Endodermal cell (in vitro differentiated cells): Measurements from ENCODE around the gene SIX2. TPM values are rescaled to one million over a fixed set of nuclear protein-coding genes. Genes with fewer than 3 reads are reported as not detected.

Experiments used
- DNase-seq: peaks from one replicate; pipeline ENCODE4 v3.0.0-alpha.2; 2017
- H3K27ac ChIP-seq: 2 replicates; pipeline ENCODE4 v1.5.1; 2013; ENCODE audit warnings: mild to moderate bottlenecking, low read depth, low read length, moderate library complexity
- H3K27me3 ChIP-seq: 2 replicates; pipeline ENCODE4 v1.6.1; 2013; ENCODE audit warnings: mild to moderate bottlenecking, low read length, moderate library complexity; ENCODE audit not compliant: insufficient read depth, control insufficient read depth, poor library complexity, severe bottlenecking
- H3K36me3 ChIP-seq: 2 replicates; pipeline ENCODE4 v1.7.0; 2013; ENCODE audit warnings: mild to moderate bottlenecking, low read length, moderate library complexity; ENCODE audit not compliant: control insufficient read depth, insufficient read depth
- H3K4me1 ChIP-seq: one replicate; pipeline ENCODE4 v1.7.0; 2013; ENCODE audit warnings: low read length; ENCODE audit not compliant: control insufficient read depth, insufficient read depth
- H3K4me3 ChIP-seq: 2 replicates; pipeline ENCODE4 v1.5.1; 2013; ENCODE audit warnings: mild to moderate bottlenecking, low read length, moderate library complexity
- H3K9ac ChIP-seq: 2 replicates; pipeline ENCODE4 v1.6.1; 2013; ENCODE audit warnings: mild to moderate bottlenecking, low read length, moderate library complexity; ENCODE audit not compliant: poor library complexity, severe bottlenecking; ENCODE audit errors: extremely low read depth
- H3K9me3 ChIP-seq: 2 replicates; pipeline ENCODE4 v1.6.1; 2013; ENCODE audit warnings: mild to moderate bottlenecking, low read length, moderate library complexity; ENCODE audit not compliant: control insufficient read depth
- H3K27ac Mint-ChIP-seq: 2 replicates; pipeline ENCODE4 v1.8.0; 2020; ENCODE audit warnings: mixed read lengths
- H3K27me3 Mint-ChIP-seq: 2 replicates; pipeline ENCODE4 v1.8.0; 2021; ENCODE audit warnings: mild to moderate bottlenecking, mixed read lengths; ENCODE audit not compliant: insufficient read depth
- H3K36me3 Mint-ChIP-seq: 2 replicates; pipeline ENCODE4 v1.8.0; 2020; ENCODE audit warnings: low read depth, mixed read lengths
- H3K4me1 Mint-ChIP-seq: 2 replicates; pipeline ENCODE4 v1.8.0; 2020; ENCODE audit warnings: mixed read lengths
- H3K4me3 Mint-ChIP-seq: 2 replicates; pipeline ENCODE4 v1.8.0; 2020; ENCODE audit warnings: mild to moderate bottlenecking, moderate library complexity, mixed read lengths
- H3K9me3 Mint-ChIP-seq: 2 replicates; pipeline ENCODE4 v1.8.0; 2020; ENCODE audit warnings: mild to moderate bottlenecking, mixed read lengths
- WGBS, 2 experiments: methylation state at CpG; one replicate each; pipeline versions ENCODE4 v1.1.5 to v1.1.7; 2013; ENCODE audit warnings: missing lambda C conversion rate in 2 of 2, mixed read lengths in 1 of 2; ENCODE audit not compliant: insufficient coverage in 1 of 2, insufficient read length in 1 of 2; 5-methylcytosine and 5-hydroxymethylcytosine counted together
- total RNA-seq, 2 donors: library from RNA; stranded (reverse); fragmentation: NEBNext Ultra II Directional in 1 of 2; extraction: Animal tissue kit (Norgen Biotek cat#: 25700) in 1 of 2; gene quantifications; 2 replicates in 1 of 2; 3 replicates in 1 of 2; pipeline ENCODE4 v1.2.1, GENCODE V29; 2021
- TF ChIP-seq, protein P1 (sequence below): fragments of 200-600 bp; sonication (generic); conservative IDR thresholded peaks from 2 replicates; pipeline ENCODE4 v1.5.0; 2021; ENCODE audit warnings: antibody characterized with exemption, mild to moderate bottlenecking

The SIX2 gene
- total RNA-seq, 2 donors from 2014 or later, result not detected

DNA sequence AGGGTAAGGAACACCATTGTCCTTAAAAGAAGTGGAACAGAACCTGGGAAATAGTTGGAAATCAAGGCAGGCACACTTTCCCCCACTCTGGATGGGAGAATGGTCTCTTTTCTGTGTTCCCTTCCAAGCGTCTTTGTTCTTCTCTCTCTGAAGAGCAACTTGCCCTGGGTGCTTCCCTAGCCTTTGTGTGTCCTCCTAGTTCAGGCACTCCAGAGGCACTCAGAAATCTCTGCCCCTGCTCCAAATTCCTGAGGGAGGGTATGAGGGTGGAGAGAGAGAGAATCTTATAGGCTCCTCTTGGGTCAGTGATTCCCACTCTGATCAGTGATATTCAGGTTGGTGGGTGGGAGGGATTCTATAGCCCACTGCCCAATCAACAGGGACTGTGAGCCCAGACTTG lies 8.8 kb upstream of the SIX2 start:
- 68 to 78% methylated on average over 1 of the region's 1 CpG for WGBS, 2 experiments
- Histone ChIP-seq H3K27ac (no peak overlapping the region), H3K9ac (no peak overlapping the region), H3K27me3 (peaks cover 70% of the 10 kb centered on the region), H3K9me3 (no peaks in the 10 kb centered on the region), H3K36me3 (no peaks in the 10 kb centered on the region), H3K4me3 (no peak overlapping the region), H3K4me1 (no peaks in the 10 kb centered on the region)
- TF ChIP-seq, protein P1, sequence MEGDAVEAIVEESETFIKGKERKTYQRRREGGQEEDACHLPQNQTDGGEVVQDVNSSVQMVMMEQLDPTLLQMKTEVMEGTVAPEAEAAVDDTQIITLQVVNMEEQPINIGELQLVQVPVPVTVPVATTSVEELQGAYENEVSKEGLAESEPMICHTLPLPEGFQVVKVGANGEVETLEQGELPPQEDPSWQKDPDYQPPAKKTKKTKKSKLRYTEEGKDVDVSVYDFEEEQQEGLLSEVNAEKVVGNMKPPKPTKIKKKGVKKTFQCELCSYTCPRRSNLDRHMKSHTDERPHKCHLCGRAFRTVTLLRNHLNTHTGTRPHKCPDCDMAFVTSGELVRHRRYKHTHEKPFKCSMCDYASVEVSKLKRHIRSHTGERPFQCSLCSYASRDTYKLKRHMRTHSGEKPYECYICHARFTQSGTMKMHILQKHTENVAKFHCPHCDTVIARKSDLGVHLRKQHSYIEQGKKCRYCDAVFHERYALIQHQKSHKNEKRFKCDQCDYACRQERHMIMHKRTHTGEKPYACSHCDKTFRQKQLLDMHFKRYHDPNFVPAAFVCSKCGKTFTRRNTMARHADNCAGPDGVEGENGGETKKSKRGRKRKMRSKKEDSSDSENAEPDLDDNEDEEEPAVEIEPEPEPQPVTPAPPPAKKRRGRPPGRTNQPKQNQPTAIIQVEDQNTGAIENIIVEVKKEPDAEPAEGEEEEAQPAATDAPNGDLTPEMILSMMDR, result no peak
- Mint-ChIP-seq H3K4me3 (no peak overlapping the region), H3K27ac (no peak overlapping the region), H3K9me3 (no peaks in the 10 kb centered on the region), H3K27me3 (peaks cover 74% of the 10 kb centered on the region), H3K4me1 (no peaks in the 10 kb centered on the region), H3K36me3 (no peaks in the 10 kb centered on the region)
- DNase-seq, result peak; percentile 44

DNA sequence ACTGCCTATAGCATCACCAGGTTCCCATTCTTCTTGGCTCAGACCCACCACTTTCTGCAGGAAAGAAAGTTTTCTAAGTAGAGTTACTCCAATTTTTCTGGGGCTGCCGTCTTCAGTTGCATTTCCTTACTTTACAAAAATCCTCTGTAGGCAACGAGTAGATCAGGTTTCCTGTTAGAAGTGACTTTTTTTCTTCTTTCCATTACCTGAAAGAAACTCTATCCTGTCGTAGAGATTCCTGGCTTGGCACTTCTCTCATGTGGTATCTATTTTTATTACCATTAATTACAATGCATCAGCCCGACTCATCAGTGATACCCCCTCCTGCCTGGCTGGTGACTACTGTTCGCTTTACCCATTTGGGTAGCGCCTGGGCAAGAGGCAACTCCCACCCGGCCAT lies 5.6 kb upstream of the SIX2 start:
- Histone ChIP-seq H3K9ac (no peak overlapping the region), H3K36me3 (no peaks in the 10 kb centered on the region), H3K4me3 (no peak overlapping the region), H3K9me3 (no peaks in the 10 kb centered on the region), H3K27me3 (peaks cover 97% of the 10 kb centered on the region), H3K27ac (no peak overlapping the region), H3K4me1 (no peaks in the 10 kb centered on the region)
- Mint-ChIP-seq H3K36me3 (no peaks in the 10 kb centered on the region), H3K4me1 (peaks cover 4% of the 10 kb centered on the region), H3K9me3 (no peaks in the 10 kb centered on the region), H3K27ac (no peak overlapping the region), H3K4me3 (peak overlapping the region; percentile 53), H3K27me3 (peaks cover 94% of the 10 kb centered on the region)
- 75 to 79% methylated on average over 6 to 7 of the region's 7 CpGs for WGBS, 2 experiments
- TF ChIP-seq, protein P1, result no peak
- DNase-seq, result no peak

DNA sequence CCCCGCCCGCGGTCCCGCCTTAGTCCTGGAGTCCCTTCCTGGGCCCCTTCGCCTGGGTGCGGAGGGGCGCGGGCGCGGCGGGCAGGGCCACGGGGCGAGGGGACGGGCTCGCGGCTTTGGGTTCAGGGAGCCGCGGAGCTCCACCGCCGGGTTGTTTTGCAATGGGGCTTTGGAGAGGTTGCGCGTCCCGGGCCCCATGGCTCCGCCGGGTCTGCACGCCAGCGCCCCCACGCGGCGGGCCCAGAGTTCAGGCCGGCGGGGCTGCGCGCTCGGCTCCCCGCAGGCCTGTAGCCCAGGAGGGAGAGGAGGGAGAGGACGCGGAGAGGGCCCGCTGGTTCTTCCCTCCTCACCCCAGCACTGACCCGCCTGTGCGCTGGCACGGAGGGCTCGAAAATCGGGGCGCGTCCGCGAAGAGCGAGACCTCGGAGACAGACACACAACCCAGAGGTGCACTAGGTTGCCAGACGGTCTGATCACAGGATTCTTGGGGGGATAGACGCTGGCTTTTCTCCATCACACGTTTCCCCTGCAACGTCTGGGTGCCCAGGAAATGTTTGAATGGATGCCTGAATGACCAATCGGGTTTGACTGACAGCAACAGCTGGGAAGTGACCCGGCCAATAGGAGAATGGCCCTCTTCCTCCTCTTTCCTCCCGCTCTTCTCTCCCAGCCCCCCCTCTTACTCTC lies 4.9 kb upstream of the SIX2 start:
- peak; percentile 93 for DNase-seq
- TF ChIP-seq, protein P1, result peak; percentile 97
- H3K27me3 ChIP-seq, result peaks cover 100% of the 10 kb centered on the region

More for the DNA sequence above, 4.9 kb upstream of the SIX2 start:
- Histone ChIP-seq H3K27ac (no peak overlapping the region), H3K9ac (no peak overlapping the region), H3K4me1 (no peaks in the 10 kb centered on the region), H3K4me3 (peak overlapping the region; percentile 69), H3K36me3 (no peaks in the 10 kb centered on the region), H3K9me3 (no peaks in the 10 kb centered on the region)
- no peak overlapping the region for H3K27ac Mint-ChIP-seq
- H3K4me3 Mint-ChIP-seq, result peak overlapping the region; percentile 53
- 2 to 3% methylated on average over 14 to 57 of the region's 57 CpGs for WGBS, 2 experiments
- H3K36me3 Mint-ChIP-seq, result no peaks in the 10 kb centered on the region
- H3K27me3 Mint-ChIP-seq, result peaks cover 96% of the 10 kb centered on the region
- peaks cover 4% of the 10 kb centered on the region for H3K4me1 Mint-ChIP-seq
- no peaks in the 10 kb centered on the region for H3K9me3 Mint-ChIP-seq
